ENCODE data around the gene PPP1R13B. TPM values are rescaled to one million over a fixed set of nuclear protein-coding genes. Genes with fewer than 3 reads are reported as not detected.

The PPP1R13B gene
- total RNA-seq, 4 donors from 2014 or later, result 10.4 to 24.6 (median 11.8) TPM

DNA sequence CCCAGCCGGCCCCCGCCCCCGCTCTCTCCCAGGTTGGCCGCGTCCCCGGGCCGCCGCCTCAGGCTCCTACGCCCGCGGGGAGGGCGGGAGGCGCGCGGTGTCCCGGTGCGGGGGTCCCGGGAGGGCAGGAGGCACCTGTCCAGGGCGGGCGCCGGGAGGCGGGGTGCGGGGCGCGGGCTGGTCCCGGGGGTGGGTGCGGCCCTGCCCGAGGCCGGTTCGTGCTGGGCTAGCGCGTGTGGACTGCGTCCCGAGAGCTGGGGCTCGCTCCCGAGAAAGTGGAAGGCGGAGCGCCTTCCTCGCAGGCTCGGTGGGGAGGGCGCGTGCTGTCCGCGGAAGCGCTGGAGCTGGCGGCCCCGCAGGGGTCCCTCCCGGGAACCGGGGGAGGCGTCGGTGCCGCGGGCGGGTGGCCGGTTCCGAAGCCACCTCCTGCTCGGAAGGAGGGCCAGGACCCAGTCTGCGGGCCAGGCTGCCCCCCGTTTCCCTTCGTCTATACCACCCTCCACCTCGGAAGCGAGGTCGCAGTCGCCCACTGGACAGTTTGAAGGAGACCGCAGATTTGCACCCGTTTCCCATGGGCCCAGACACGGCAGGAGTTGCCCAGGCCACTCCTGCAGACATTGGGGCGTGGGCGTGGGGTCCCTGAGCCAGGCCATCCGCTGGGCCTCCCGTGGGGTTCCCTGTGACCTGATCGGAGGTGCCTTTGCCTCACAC lies 131.1 kb downstream of the PPP1R13B start:
- TF ChIP-seq, protein P1, sequence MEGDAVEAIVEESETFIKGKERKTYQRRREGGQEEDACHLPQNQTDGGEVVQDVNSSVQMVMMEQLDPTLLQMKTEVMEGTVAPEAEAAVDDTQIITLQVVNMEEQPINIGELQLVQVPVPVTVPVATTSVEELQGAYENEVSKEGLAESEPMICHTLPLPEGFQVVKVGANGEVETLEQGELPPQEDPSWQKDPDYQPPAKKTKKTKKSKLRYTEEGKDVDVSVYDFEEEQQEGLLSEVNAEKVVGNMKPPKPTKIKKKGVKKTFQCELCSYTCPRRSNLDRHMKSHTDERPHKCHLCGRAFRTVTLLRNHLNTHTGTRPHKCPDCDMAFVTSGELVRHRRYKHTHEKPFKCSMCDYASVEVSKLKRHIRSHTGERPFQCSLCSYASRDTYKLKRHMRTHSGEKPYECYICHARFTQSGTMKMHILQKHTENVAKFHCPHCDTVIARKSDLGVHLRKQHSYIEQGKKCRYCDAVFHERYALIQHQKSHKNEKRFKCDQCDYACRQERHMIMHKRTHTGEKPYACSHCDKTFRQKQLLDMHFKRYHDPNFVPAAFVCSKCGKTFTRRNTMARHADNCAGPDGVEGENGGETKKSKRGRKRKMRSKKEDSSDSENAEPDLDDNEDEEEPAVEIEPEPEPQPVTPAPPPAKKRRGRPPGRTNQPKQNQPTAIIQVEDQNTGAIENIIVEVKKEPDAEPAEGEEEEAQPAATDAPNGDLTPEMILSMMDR (IDR thresholded peaks at IDR 0.05 in 4 of 5, conservative IDR thresholded peaks at IDR 0.05 in 1 of 5), result no peak
- TF ChIP-seq POLR2A (IDR thresholded peaks at IDR 0.05), result no peak
- Histone ChIP-seq H3K4me3 (peak overlapping the region; percentile 61 to 79 (median 68)), H3K27me3 (no peaks in the 10 kb centered on the region), H3K9me3 (no peaks in the 10 kb centered on the region), H3K4me1 (peaks cover 56 to 65% of the 10 kb centered on the region in 2 donors), H3K36me3 (no peaks in the 10 kb centered on the region), H3K27ac (peak overlapping the region; percentile 78 to 91 (median 84))
- in situ Hi-C loops (cut with MboI; ENCODE audit: low sequenced_read_pairs in 4 of 4) (no loop called here), intact Hi-C loops (cut with DNase I; ENCODE audit: low total_unique reads) (loop anchor here (5.0 to 10.0 kb wide), 2 partner anchors 154 to 321 kb away; partner anchors contain the start of genes BAG5 and COA8)
- ATAC-seq, result peak; percentile 13 to 15
- DNase-seq, result no peak

DNA sequence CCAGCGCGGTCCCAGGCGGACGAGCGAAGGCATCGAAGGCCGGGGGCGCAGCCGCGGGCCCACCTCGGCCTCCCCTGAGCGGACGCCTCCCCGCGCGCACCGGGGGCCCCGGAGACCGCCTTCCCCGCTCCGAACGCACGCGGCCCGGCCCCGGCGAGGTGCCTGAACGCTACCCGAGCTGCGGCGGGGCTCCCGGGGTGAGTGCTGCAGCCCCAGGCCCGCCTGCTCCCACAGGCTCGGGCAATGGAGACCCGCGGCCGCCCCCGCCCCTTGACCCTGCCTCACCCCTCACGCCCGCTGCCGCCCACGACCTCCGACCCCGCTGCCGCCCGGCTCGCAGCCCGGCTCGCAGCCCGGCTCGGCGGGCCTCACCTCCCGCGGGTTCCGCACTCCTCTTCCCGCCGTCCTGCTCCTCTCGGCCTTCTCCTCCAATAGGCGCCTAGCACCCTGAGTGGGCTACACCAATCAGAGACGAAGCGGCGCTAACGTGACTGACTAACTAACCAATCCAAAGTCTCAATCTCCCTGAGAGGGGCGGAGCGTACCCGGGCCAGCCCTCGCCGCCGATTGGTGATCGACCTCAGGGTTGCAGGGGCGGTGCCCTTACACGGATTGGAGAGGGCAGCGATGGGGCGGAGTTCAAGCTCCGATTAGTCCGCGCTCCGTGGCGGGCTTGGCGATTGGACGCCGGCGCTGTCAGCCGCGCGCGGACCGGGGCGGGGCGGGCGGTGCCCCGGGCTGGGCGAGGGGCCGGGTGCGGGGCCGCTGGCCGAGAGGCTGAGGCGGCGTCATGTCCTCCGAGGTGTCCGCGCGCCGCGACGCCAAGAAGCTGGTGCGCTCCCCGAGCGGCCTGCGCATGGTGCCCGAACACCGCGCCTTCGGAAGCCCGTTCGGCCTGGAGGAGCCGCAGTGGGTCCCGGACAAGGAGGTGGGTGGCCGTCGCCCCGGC lies 132.0 kb downstream of the PPP1R13B start, which contains the start of the genes XRCC3 and ZFYVE21:
Gene XRCC3, minus strand, starts transcription at position 400 of the 949 bp plus-strand sequence. CDS start 4,364 bp downstream, outside the sequence.
Gene ZFYVE21, plus strand, starts transcription at position 759 of the 949 bp plus-strand sequence. Its CDS starts 32 bp downstream, at position 791.
- TF ChIP-seq, protein P1 (IDR thresholded peaks at IDR 0.05 in 4 of 5, conservative IDR thresholded peaks at IDR 0.05 in 1 of 5), result no peak
- TF ChIP-seq POLR2A (IDR thresholded peaks at IDR 0.05), result peak; percentile 91 to 94
- DNase-seq, result peak; percentile 100
- Histone ChIP-seq H3K27ac (peak within 1 kb of the TSS; percentile 78 to 91 (median 84)), H3K36me3 (no peaks in the 10 kb centered on the region), H3K27me3 (no peaks in the 10 kb centered on the region), H3K9me3 (no peaks in the 10 kb centered on the region), H3K4me1 (peaks cover 56 to 65% of the 10 kb centered on the region in 2 donors), H3K4me3 (peak within 1 kb of the TSS; percentile 61 to 79 (median 68))
- in situ Hi-C loops (cut with MboI; ENCODE audit: low sequenced_read_pairs in 4 of 4), result no loop called here
- peak; percentile 94 for ATAC-seq
- intact Hi-C loops (cut with DNase I; ENCODE audit: low total_unique reads), result loop anchor here (5.0 to 10.0 kb wide), 2 partner anchors 153 to 321 kb away; partner anchors contain the start of genes BAG5 and COA8

DNA sequence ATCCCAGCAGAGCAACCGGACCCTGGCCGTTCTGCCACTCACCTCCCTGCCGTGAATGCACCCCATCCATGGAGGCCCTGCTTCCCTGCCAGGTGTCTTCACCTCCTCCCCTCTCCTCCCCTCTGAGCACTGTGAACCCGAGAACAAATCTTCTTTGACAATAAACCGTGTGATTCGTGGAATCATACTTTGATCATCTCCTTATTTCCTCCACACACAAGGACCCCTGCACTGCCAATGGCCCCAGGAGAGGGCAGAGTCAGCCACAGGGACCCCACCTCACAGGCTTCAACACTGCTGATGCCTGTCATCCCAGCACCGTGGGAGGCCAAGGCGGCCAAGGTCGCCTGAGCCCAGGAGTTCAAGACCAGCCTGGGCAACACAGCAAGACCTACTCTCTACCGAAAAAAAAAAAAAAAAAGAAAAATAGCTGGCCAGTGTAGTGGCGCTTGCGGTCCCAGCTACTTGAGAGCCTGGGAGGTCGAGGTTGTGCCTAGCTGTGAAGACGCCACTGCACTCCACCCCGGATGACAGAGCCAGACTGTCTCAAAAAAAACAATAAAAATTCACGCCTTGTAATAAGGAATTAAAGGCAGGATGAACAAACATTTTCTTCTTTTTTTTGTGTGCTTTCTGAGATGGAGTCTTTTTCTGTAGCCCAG lies 133.2 kb downstream of the PPP1R13B start:
- intact Hi-C loops (cut with DNase I; ENCODE audit: low total_unique reads), result loop anchor here (10.0 kb wide), 1 partner anchor 319 kb away; no protein-coding TSS in a partner anchor

More for the DNA sequence above, 133.2 kb downstream of the PPP1R13B start:
- Histone ChIP-seq H3K36me3 (no peaks in the 10 kb centered on the region), H3K27me3 (no peaks in the 10 kb centered on the region), H3K4me3 (peak overlapping the region in 2 of 4 donors; percentile 46 to 61), H3K27ac (no peak overlapping the region), H3K9me3 (no peaks in the 10 kb centered on the region), H3K4me1 (peaks cover 48 to 58% of the 10 kb centered on the region in 2 donors)
- DNase-seq, result no peak
- TF ChIP-seq POLR2A (IDR thresholded peaks at IDR 0.05), result no peak
- TF ChIP-seq, protein P1 (IDR thresholded peaks at IDR 0.05 in 4 of 5, conservative IDR thresholded peaks at IDR 0.05 in 1 of 5), result no peak
- in situ Hi-C loops (cut with MboI; ENCODE audit: low sequenced_read_pairs in 4 of 4), result no loop called here
- ATAC-seq, result no peak
